Measurements from ENCODE around the gene SLC22A23. TPM values are rescaled to one million over a fixed set of nuclear protein-coding genes. Genes with fewer than 3 reads are reported as not detected.

SLC22A23 gene
- total and polyA plus RNA-seq, 5 experiments from 2014 or later, result 0.36 to 5.6 (median 2.8) TPM

DNA sequence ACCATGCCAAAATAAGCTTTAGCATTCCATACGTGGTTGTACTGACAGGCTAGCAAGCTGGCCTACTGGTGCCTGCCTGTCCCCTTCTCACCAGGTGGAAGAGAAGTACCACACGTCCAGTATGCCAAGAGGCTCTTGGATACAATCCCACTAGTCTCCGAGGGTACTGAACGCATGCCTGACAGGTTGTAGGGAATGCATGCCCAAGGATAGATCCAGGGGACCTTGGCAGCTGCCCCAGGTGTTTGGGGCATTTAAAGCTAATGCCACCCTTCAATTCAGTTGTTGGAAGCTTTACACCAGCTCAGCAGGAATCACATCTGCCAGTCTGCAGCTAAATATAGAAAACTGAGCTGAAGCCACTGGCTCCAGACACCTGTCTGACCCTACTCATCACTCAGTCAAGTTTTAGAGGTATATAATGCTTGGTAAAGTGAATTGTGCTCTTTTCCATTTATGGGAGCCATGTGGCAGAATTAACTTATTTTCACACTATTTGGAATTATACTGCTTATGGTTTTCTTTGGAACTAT is 234.3 kb downstream of the SLC22A23 start:
- POLR2A ChIA-PET, result no interaction called here
- DNase-seq (no peak), ATAC-seq (no peak)
- H3K9me3 Mint-ChIP-seq, result peaks cover 0 to 10% (median 0%) of the 10 kb centered on the region in 9 donors
- H3K27ac Mint-ChIP-seq, result no peak overlapping the region
- H3K36me3 Mint-ChIP-seq, result no peaks in the 10 kb centered on the region
- no peak overlapping the region for H3K4me3 Mint-ChIP-seq
- H3K4me1 Mint-ChIP-seq, result peaks cover 4 to 11% (median 8%) of the 10 kb centered on the region in 4 donors
- H3K27me3 Mint-ChIP-seq, result peaks cover 13 to 59% (median 40%) of the 10 kb centered on the region in 5 donors

GRCh38 chr6:3221578-3221977 is 235.3 kb downstream of the SLC22A23 start:
- no peak overlapping the region for H3K27ac Mint-ChIP-seq
- peaks cover 0 to 10% (median 0%) of the 10 kb centered on the region in 9 donors for H3K9me3 Mint-ChIP-seq
- peaks cover 10 to 63% (median 45%) of the 10 kb centered on the region in 5 donors for H3K27me3 Mint-ChIP-seq
- no peaks in the 10 kb centered on the region for H3K36me3 Mint-ChIP-seq
- H3K4me3 Mint-ChIP-seq, result no peak overlapping the region
- POLR2A ChIA-PET, result no interaction called here
- H3K4me1 Mint-ChIP-seq, result peaks cover 1 to 4% (median 3%) of the 10 kb centered on the region in 4 donors
- ATAC-seq, result no peak
- DNase-seq, result no peak

DNA sequence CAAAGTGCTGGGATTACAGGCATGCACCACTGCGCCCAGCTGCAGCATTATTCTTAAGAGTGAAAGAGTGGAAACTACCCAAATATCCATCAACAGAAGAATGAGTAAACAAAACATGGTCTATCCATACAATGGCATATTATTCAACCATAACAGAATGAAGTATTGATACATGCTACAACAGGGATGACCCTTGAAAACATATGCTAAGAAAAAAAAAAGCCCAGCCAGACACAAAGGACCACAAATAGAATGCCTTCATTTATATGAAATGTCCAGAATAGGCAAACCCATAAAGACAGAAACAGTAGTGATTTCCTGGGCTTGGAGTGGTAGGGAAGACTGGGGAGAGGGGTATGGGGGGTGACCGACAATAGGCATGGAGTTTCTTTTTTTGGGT is 236.5 kb downstream of the SLC22A23 start:
- POLR2A ChIA-PET, result no interaction called here
- DNase-seq (no peak), ATAC-seq (no peak)
- H3K4me3 Mint-ChIP-seq, result no peak overlapping the region
- no peaks in the 10 kb centered on the region for H3K36me3 Mint-ChIP-seq
- peaks cover 18 to 64% (median 44%) of the 10 kb centered on the region in 5 donors for H3K27me3 Mint-ChIP-seq
- H3K4me1 Mint-ChIP-seq, result no peaks in the 10 kb centered on the region
- H3K9me3 Mint-ChIP-seq, result peaks cover 0 to 10% (median 0%) of the 10 kb centered on the region in 9 donors
- H3K27ac Mint-ChIP-seq, result no peak overlapping the region

Other genes starting within 250 kb of the SLC22A23 start
- gene TUBB2B, start 229.4 kb downstream of the SLC22A23 start, total RNA-seq, result not detected
- under 1 TPM in 2 of 3 donors, not detected in 1; 0.08 to 0.20 TPM for gene TUBB2B, start 229.4 kb downstream of the SLC22A23 start, polyA plus RNA-seq
- gene PSMG4, start 198.1 kb downstream of the SLC22A23 start, total RNA-seq, result 10 to 100 TPM; 39.2 to 39.4 TPM
- gene PSMG4, start 198.1 kb downstream of the SLC22A23 start, polyA plus RNA-seq, result 10 to 100 TPM; 66.4 to 69.4 (median 67.2) TPM

Data from naive thymus-derived CD8-positive, alpha-beta T cell (primary cell).